Fibroblast of villous mesenchyme (primary cell): Measurements from ENCODE around the gene RPL14. TPM values are rescaled to one million over a fixed set of nuclear protein-coding genes. Genes with fewer than 3 reads are reported as not detected.
"Not testable (repeated sequence)": the region's sequence is repeated elsewhere in the genome, so short reads cannot be mapped to it uniquely, and the experiment has no call there.

ENCODE experiments used
- DNase-seq: peaks from one replicate; pipeline ENCODE4 v3.0.0-alpha.2; 2010; ENCODE audit warnings: low read depth
- H3K4me3 ChIP-seq: 2 replicates; pipeline ENCODE4 v1.5.1; 2011; ENCODE audit warnings: low read depth, mild to moderate bottlenecking, low read length
- total RNA-seq: library from RNA; depleted of rRNA; stranded (reverse); fragments of >200 nt; gene quantifications from 2 replicates; pipeline ENCODE4 v1.2.3, GENCODE V29; 2012
- TF ChIP-seq, protein P1 (sequence below): IDR thresholded peaks from 2 replicates; pipeline ENCODE4 v1.5.1; 2012; ENCODE audit warnings: low read depth, mild to moderate bottlenecking, low read length; ENCODE audit not compliant: insufficient read depth

RPL14 gene
- total RNA-seq, 1 donor: 209 TPM

DNA sequence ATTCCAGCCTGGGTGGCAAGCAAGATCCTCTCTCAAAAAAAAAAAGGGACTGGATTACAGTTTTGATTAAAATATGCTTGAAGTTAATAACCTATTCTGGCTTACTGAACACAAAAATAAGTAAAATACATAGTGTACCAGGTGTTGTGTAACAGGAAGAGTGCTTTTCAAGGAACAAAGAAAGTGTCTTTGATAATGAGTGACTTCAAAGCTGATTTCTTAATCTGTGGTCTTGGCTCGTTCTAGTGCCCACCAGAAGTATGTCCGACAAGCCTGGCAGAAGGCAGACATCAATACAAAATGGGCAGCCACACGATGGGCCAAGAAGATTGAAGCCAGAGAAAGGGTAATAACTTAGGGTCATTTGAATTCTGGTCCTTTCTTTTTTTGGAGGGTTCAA, 4.0 kb downstream of the RPL14 start:
- no peak for DNase-seq
- no peak overlapping the region for H3K4me3 ChIP-seq
- TF ChIP-seq, protein P1, sequence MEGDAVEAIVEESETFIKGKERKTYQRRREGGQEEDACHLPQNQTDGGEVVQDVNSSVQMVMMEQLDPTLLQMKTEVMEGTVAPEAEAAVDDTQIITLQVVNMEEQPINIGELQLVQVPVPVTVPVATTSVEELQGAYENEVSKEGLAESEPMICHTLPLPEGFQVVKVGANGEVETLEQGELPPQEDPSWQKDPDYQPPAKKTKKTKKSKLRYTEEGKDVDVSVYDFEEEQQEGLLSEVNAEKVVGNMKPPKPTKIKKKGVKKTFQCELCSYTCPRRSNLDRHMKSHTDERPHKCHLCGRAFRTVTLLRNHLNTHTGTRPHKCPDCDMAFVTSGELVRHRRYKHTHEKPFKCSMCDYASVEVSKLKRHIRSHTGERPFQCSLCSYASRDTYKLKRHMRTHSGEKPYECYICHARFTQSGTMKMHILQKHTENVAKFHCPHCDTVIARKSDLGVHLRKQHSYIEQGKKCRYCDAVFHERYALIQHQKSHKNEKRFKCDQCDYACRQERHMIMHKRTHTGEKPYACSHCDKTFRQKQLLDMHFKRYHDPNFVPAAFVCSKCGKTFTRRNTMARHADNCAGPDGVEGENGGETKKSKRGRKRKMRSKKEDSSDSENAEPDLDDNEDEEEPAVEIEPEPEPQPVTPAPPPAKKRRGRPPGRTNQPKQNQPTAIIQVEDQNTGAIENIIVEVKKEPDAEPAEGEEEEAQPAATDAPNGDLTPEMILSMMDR: no peak

DNA sequence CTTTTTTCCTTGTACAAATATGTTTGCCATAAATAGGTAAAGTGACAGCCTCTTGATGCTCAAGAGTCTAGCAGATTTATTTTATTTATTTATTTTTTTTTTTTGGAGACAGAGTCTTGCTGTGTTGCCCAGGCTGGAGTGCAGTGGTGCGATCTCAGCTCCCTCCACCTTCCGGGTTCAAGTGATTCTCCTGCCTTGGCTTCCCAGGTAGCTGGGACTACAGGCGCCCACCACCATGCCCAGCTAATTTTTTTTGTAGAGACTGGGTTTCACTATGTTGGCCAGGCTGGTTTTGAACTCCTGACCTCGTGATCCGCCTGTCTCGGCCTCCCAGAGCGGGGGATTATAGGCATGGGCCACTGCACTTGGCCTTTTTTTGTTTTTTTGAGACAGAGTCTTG, 5.7 kb downstream of the RPL14 start:
- not testable (repeated sequence) for DNase-seq, H3K4me3 ChIP-seq

DNA sequence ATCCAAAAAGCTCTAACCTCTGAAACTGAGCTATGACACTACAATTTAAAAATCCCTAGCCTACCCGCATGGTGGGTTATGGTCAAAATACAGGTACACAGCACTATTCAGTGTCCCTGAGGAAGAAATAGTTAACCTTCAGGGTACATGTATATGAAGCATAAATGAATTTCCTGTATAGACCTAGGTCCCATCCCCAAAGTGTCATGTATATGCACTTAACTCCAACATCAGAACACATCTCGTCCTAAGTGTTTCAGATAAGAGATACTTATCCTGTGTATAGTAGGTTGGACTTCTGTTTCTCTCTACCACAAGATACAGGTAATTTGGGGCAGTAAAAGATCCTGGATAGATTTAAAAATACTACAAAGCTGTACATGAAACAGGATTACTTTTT, 6.4 kb downstream of the RPL14 start:
- no peak overlapping the region for H3K4me3 ChIP-seq
- no peak for DNase-seq
- TF ChIP-seq, protein P1: no peak

DNA sequence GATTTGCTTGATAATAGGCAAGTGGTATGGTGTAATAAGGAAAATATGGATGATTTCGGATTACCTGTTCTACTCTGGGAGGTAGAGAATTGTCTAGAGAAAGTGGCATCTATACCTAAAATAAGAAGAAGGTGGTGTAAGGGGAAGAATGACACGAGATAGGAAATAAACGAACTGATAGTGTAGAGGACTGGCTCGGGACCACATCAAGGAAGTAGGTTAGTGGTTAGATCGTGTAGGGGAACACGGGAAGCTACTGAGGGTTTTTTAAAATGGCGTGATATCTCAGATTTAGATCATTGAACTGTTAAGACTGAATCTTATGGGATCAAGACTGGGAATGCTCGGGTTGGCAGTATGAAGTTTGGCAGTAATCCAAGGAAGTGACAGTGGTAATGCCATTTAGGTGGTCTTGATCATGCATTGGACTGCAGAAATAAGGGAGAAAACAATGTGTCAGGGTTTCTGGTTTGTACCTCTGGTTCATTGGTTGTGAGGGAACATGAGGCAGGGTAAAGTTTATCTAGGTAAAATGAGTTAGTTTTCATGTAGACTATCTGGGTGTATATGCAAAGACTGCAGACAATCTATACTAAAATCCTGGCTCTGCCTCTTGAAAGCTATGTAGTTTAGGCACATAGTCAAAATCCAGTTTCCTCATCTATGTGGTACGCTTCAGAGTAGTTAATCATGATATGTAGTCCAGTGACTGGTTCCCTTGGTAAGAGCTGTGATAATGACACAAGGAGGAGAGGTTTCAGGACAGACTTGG, 7.4 kb downstream of the RPL14 start:
- no peak for DNase-seq
- no peak overlapping the region for H3K4me3 ChIP-seq
- TF ChIP-seq, protein P1: no peak

GRCh38 chr3:40465111-40465407, 7.9 kb downstream of the RPL14 start:
- TF ChIP-seq, protein P1: no peak
- DNase-seq: no peak
- H3K4me3 ChIP-seq: no peak overlapping the region

DNA sequence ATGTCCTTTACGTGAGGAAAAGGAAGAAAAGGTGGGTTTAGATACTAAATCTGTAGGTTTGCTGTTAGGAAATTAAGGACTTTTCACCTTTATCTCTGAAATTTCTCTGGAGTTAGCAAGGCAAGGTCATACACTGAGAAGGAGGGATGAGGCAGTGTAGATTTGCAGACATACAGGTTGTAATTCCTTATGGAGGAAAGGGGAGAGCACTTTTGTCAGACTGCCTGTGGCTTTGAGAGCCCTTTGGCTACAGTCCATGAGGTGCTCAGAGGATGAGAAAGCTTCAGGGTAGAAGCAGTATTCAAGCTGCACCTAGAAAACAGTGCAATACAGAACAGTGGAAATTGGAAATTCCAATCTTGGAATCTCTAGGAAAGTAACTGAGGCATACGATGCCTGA, 8.3 kb downstream of the RPL14 start:
- H3K4me3 ChIP-seq: no peak overlapping the region
- TF ChIP-seq, protein P1: no peak
- no peak for DNase-seq

- DNase-seq: no peak
- TF ChIP-seq, protein P1: no peak
Observed at GRCh38 chr3:40468018-40468417, 10.9 kb downstream of the RPL14 start.

More at GRCh38 chr3:40468018-40468417, 10.9 kb downstream of the RPL14 start:
- H3K4me3 ChIP-seq: no peak overlapping the region
